ENCODE data around the gene PSTPIP1.
A peak's percentile ranks its signal among the peaks of the same experiment; 100 is the strongest.

Gene PSTPIP1

GRCh38 chr15:76987896-76988860 is 6.7 kb upstream of the PSTPIP1 start:
- TF ChIP-seq FOXP2 (optimal IDR thresholded peaks at IDR 0.05; ENCODE audit: borderline replicate concordance, extremely low read depth, extremely low read length, insufficient read depth), result no peak
- 0 out of 4 replicates have a peak, but pooled peaks of 1 of the 2 experiments have one; percentile 39 for TF ChIP-seq REST (IDR thresholded peaks at IDR 0.05; ENCODE audit: insufficient read depth in 1 of 2, low read depth in 2 of 2, low read length in 2 of 2)
- TF ChIP-seq TAF1 (IDR thresholded peaks at IDR 0.05; ENCODE audit: borderline replicate concordance, insufficient read depth, low read length), result no peak
- peak; percentile 76; the same call in 1 of the 2 replicates for TF ChIP-seq SIN3A (IDR thresholded peaks at IDR 0.05; ENCODE audit: borderline replicate concordance, insufficient read depth, low read length)

GRCh38 chr15:76988867-76989780 is 5.8 kb upstream of the PSTPIP1 start:
- TF ChIP-seq POLR2AphosphoS5 (IDR thresholded peaks at IDR 0.05; ENCODE audit: low read depth, low read length), result 0 out of 2 replicates have a peak, but pooled peaks have one; percentile 36
- no peak for TF ChIP-seq REST (IDR thresholded peaks at IDR 0.05; ENCODE audit: insufficient read depth in 1 of 2, low read depth in 2 of 2, low read length in 2 of 2)

GRCh38 chr15:76991048-76991447 is 3.9 kb upstream of the PSTPIP1 start:
- TF ChIP-seq SIN3A (IDR thresholded peaks at IDR 0.05; ENCODE audit: borderline replicate concordance, insufficient read depth, low read length) (no peak), FOXP2 (optimal IDR thresholded peaks at IDR 0.05; ENCODE audit: borderline replicate concordance, extremely low read depth, extremely low read length, insufficient read depth) (no peak), REST (IDR thresholded peaks at IDR 0.05; ENCODE audit: insufficient read depth in 1 of 2, low read depth in 2 of 2, low read length in 2 of 2) (no peak), TAF1 (IDR thresholded peaks at IDR 0.05; ENCODE audit: borderline replicate concordance, insufficient read depth, low read length) (no peak), POLR2AphosphoS5 (IDR thresholded peaks at IDR 0.05; ENCODE audit: low read depth, low read length) (no peak)

- no peak for TF ChIP-seq POLR2AphosphoS5 (IDR thresholded peaks at IDR 0.05; ENCODE audit: low read depth, low read length)
- no peak for TF ChIP-seq TAF1 (IDR thresholded peaks at IDR 0.05; ENCODE audit: borderline replicate concordance, insufficient read depth, low read length)
- no peak for TF ChIP-seq SIN3A (IDR thresholded peaks at IDR 0.05; ENCODE audit: borderline replicate concordance, insufficient read depth, low read length)
- no peak for TF ChIP-seq FOXP2 (optimal IDR thresholded peaks at IDR 0.05; ENCODE audit: borderline replicate concordance, extremely low read depth, extremely low read length, insufficient read depth)
- no peak for TF ChIP-seq REST (IDR thresholded peaks at IDR 0.05; ENCODE audit: insufficient read depth in 1 of 2, low read depth in 2 of 2, low read length in 2 of 2)
Observed at GRCh38 chr15:76991741-76992645, 2.9 kb upstream of the PSTPIP1 start.
